NCI-H1417 treated with DMSO at 0.1 percent for 48 hours (cell line): ENCODE measurements around the gene JSRP1.

Source experiments
- DNase-seq: peaks from one replicate; lab custom pipeline; 2025; lab: John Stamatoyannopoulos, UW

Gene JSRP1

DNA sequence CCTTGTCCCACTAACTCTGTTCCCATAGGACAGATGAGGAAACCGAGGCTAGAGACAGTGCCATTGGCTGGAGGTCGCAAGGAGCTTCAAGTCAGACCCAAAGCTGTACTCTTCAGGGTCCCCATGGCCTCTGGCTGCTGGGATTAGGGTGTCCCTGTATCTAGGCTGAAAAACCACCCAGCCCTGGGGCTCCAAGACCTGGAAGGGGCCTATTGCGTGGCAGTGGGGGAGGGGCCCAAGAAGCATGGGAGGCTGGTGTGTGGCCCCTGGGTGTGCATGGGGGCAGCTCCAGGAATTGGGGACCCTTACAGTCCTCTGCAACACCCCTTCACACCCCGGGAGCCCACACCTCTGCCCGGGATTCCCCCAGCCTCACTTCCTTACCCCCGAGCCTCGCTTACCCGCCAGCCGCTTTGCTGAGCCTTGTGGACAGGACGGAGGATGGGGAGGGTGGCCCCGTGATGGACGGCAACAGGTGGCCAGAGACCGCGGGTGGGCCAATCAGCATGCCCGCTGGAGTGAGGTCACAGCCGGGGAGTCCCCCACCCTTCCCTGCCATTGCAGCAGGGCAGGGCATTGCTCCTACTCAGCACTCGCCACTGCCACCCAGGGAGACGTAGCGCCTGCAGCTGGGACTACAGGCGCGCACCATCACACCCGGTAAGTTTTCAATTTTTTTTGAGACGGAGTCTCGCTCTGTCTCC is at the start of gene JSRP1:
JSRP1 (minus strand) TSS at position 436 of the 704 bp plus-strand sequence. CDS start 1,103 bp downstream, outside the sequence.
- no peak for DNase-seq

GRCh38 chr19:2305452-2306280 is 49.4 kb upstream of the JSRP1 start:
- no peak for DNase-seq

GRCh38 chr19:2303211-2303798 is 47.1 kb upstream of the JSRP1 start:
- no peak for DNase-seq

DNA sequence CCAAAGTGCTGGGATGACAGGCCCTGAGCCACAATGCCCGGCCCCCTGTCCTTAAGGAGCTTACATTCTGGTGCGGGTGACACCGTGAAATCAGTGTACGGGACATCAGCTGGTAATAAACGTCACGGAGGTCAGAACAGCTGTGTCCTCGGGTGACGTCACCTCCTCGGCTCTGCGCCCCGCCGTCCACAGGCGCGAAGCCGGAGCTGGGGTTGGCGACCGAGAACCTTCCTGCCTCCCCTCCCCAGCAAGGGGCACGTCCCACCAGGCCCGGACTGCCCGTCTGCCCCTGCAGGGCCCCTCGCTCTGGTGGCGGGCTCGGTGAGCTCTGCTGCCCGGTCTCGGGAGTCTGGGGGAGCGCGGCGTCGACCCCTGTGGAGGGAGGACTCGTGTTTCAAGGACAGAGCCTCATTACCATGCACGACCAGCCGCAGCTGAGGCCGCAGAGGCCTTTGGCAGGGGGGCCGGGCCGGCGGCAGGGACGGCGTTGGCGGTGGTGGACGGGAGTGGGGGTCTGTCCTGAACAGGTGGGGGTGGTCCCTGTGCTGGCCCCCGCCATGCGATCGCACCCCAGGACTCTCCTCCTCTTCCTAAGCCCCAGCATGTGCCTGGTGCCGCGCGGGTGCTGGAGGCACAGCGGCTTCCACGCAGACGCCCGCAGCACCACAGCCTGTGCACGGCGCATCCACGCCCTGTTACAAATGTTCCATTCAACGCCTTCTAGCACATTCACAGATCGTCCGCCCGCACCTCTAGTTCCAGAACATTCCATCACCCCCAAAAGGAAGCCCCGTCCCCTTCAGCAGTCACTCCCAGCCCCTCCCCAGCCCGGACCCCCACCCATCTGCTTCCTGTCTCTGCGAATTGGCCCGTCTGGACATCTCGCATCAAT is 46.3 kb upstream of the JSRP1 start:
- DNase-seq = no peak

GRCh38 chr19:2300533-2300932 is 44.3 kb upstream of the JSRP1 start:
- DNase-seq = no peak

- no peak for DNase-seq
Measured at GRCh38 chr19:2296141-2296540, 39.9 kb upstream of the JSRP1 start.

- DNase-seq = no peak
Measured at GRCh38 chr19:2294687-2295335, 38.6 kb upstream of the JSRP1 start.

GRCh38 chr19:2291185-2291751 is 35.1 kb upstream of the JSRP1 start:
- peak; percentile 63 for DNase-seq

GRCh38 chr19:2290441-2291184 is 34.4 kb upstream of the JSRP1 start:
- no peak for DNase-seq

DNA sequence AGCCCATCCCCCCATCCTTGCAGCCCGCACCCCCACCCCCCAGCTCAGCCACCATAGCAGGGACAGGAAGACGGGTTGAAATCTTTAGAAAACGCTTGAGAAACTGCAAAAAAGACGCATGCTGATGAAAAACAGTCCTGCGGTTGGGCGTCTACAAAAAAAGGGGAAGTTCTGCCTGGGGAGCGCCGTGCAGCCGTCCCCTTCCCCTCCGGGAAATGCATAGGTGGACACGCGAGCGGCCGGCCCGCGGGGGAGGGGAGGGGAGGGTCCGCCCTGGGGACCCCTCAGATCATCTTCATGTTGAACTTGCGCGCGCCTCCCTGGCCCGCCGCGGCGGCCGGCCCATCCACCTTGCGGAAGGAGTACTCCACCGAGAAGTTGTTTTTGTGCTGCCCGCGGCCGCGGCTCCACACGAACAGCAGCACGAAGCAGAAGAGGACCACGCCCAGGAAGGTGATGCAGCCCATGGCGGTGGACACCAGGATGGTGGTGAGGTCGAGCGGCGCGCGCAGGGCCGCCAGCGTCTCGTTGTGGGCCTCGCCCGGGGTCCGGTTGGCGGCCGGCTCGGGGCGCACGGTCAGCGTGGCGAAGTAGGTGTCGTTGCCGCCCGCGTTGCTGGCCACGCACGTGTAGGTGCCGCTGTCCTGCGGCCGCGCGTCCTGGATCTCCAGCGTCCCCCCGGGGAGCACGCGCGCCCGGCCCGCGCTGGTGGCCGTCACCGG is 33.7 kb upstream of the JSRP1 start:
- DNase-seq = no peak

GRCh38 chr19:2288818-2289713 is 32.8 kb upstream of the JSRP1 start:
- no peak for DNase-seq

GRCh38 chr19:2288338-2288817 is 32.2 kb upstream of the JSRP1 start:
- DNase-seq = no peak

GRCh38 chr19:2287585-2288337 is 31.5 kb upstream of the JSRP1 start:
- DNase-seq = no peak

GRCh38 chr19:2286402-2287140 is 30.4 kb upstream of the JSRP1 start:
- no peak for DNase-seq

DNA sequence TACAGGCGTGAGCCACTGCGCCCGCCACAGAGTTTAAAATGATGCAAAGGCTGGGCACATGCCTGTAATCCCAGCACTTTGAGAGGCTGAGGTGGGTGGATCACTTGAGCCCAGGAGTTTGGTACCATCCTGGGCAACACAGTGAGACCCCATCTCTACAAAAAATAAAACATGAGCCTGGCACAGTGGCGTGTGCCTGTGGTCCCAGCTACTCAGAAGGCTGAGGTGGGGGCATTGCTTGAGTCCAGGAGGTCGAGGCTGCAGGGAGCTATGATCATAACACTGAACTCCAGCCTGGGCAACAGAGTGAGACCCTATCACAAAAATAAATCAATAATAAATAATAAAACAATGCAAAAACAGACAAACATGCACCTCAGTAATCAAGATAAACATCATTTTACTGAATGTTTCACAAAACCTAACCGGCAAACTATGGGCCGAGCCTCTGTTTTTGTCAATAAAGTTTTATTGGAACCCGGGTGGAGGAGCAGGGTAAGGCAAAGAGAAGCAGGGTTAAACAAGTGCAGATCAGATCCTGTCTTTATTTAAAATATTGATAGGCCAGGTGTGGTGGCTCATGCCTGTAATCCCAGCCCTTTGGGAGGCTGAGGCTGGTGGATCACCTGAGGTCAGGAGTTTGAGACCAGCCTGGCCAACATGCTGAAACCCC is 27.8 kb upstream of the JSRP1 start:
- no peak for DNase-seq

DNA sequence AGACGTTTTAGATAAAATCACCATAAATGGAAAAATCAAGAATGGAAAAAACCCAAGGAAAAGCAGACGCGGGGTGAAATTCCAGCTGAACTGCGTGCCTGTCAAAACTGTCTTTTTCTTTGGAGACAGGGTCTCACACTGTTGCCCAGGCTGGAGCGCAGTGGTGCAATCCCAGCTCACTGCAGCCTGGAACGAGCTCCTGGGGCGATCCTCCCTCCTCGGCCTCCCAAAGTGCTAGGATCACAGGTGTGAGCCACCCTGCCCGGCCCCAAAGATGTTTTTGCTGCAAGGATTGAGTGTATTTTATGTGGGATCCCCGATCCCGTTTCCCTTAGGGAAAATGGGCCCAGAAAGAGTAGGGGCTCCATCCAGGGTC is 26.6 kb upstream of the JSRP1 start:
- DNase-seq = no peak
